ENCODE results near the gene EDAR.

- TF ChIP-seq CTCF (optimal IDR thresholded peaks at IDR 0.05 in 1 of 3, IDR thresholded peaks at IDR 0.05 in 1 of 3, conservative IDR thresholded peaks at IDR 0.05 in 1 of 3; ENCODE audit: extremely low read depth in 1 of 3, insufficient read depth in 2 of 3, low read length in 3 of 3) (no peak), EZH2 (IDR thresholded peaks at IDR 0.05; ENCODE audit: low read length) (no peak)
Observed at GRCh38 chr2:108929807-108930425, 59.1 kb downstream of the EDAR start.
